HEK293 (cell line): Measurements from ENCODE around the gene SCNN1A.

Experiments used
- GLIS1 ChIP-seq: fragments of 450-650 bp; formaldehyde crosslinking; IDR thresholded peaks from 2 replicates; pipeline ENCODE4 v1.5.1; 2016; ENCODE audit warnings: missing biosample characterization, missing genetic modification characterization
- KLF10 ChIP-seq: fragments of 450-650 bp; IDR thresholded peaks from 2 replicates; pipeline ENCODE4 v1.5.1; 2018; ENCODE audit warnings: missing biosample characterization, mild to moderate bottlenecking, missing genetic modification characterization
- OVOL3 ChIP-seq: fragments of 450-650 bp; formaldehyde crosslinking; IDR thresholded peaks from 2 replicates; pipeline ENCODE4 v1.5.1; 2016; ENCODE audit warnings: missing biosample characterization, missing genetic modification characterization
- PRDM1 ChIP-seq: fragments of 450-650 bp; formaldehyde crosslinking; IDR thresholded peaks from 2 replicates; pipeline ENCODE4; 2016; ENCODE audit warnings: missing biosample characterization, missing genetic modification characterization
- PRDM10 ChIP-seq: fragments of 450-650 bp; formaldehyde crosslinking; IDR thresholded peaks from 2 replicates; pipeline ENCODE4 v1.5.1; 2016; ENCODE audit warnings: missing biosample characterization, missing genetic modification characterization
- SALL2 ChIP-seq: fragments of 450-650 bp; formaldehyde crosslinking; IDR thresholded peaks from 2 replicates; pipeline ENCODE4 v1.5.0; 2017; ENCODE audit warnings: missing biosample characterization, mild to moderate bottlenecking, missing genetic modification characterization, borderline replicate concordance
- SP3 ChIP-seq: fragments of 450-650 bp; formaldehyde crosslinking; IDR thresholded peaks from 2 replicates; pipeline ENCODE4 v1.5.1; 2016; ENCODE audit warnings: missing biosample characterization, missing genetic modification characterization
- YY2 ChIP-seq: fragments of 450-650 bp; formaldehyde crosslinking; IDR thresholded peaks from 2 replicates; pipeline ENCODE4 v1.5.1; 2016; ENCODE audit warnings: missing biosample characterization, missing genetic modification characterization
- ZBTB6 ChIP-seq: fragments of 450-650 bp; formaldehyde crosslinking; IDR thresholded peaks from 2 replicates; pipeline ENCODE4 v1.5.1; 2017; ENCODE audit warnings: missing biosample characterization, missing genetic modification characterization
- ZNF114 ChIP-seq: fragments of 450-650 bp; formaldehyde crosslinking; IDR thresholded peaks from 2 replicates; pipeline ENCODE4 v1.5.0; 2017; ENCODE audit warnings: missing biosample characterization, missing genetic modification characterization
- ZNF133 ChIP-seq: fragments of 450-650 bp; formaldehyde crosslinking; IDR thresholded peaks from 2 replicates; pipeline ENCODE4 v1.5.1; 2016; ENCODE audit warnings: missing biosample characterization, missing genetic modification characterization
- ZNF18 ChIP-seq: fragments of 450-650 bp; formaldehyde crosslinking; IDR thresholded peaks from 2 replicates; pipeline ENCODE4 v1.5.1; 2016; ENCODE audit warnings: missing biosample characterization, missing genetic modification characterization
- ZNF184 ChIP-seq: fragments of 450-650 bp; IDR thresholded peaks from 2 replicates; pipeline ENCODE4 v1.5.1; 2018; ENCODE audit warnings: missing biosample characterization, mild to moderate bottlenecking, missing genetic modification characterization
- ZNF221 ChIP-seq: fragments of 450-650 bp; formaldehyde crosslinking; IDR thresholded peaks from 2 replicates; pipeline ENCODE4 v1.5.1; 2017; ENCODE audit warnings: missing biosample characterization, missing genetic modification characterization, borderline replicate concordance
- ZNF23 ChIP-seq: fragments of 450-650 bp; formaldehyde crosslinking; IDR thresholded peaks from 2 replicates; pipeline ENCODE4 v1.5.1; 2016; ENCODE audit warnings: missing biosample characterization, missing genetic modification characterization, borderline replicate concordance
- ZNF248 ChIP-seq: fragments of 450-650 bp; formaldehyde crosslinking; IDR thresholded peaks from 2 replicates; pipeline ENCODE4 v1.5.1; 2017; ENCODE audit warnings: missing biosample characterization, missing genetic modification characterization
- ZNF274 ChIP-seq, 2 experiments: fragments of 200-500 bp in 1 of 2; fragments of 450-650 bp in 1 of 2; sonication (Bioruptor generic) in 1 of 2; formaldehyde crosslinking in 1 of 2; IDR thresholded peaks; 2 replicates each; pipeline versions ENCODE4 v1.5.1 to v1.6.1; 2014 to 2016; ENCODE audit warnings: borderline replicate concordance in 1 of 2, inconsistent platforms in 1 of 2, low read length in 1 of 2, missing biosample characterization in 1 of 2, missing genetic modification characterization in 1 of 2
- ZNF391 ChIP-seq: fragments of 450-650 bp; formaldehyde crosslinking; IDR thresholded peaks from 2 replicates; pipeline ENCODE4 v1.5.1; 2016; ENCODE audit warnings: low read depth, missing biosample characterization, missing genetic modification characterization, borderline replicate concordance
- ZNF398 ChIP-seq: fragments of 450-650 bp; formaldehyde crosslinking; IDR thresholded peaks from 2 replicates; pipeline ENCODE4 v1.5.1; 2017; ENCODE audit warnings: missing biosample characterization, missing genetic modification characterization
- ZNF404 ChIP-seq: fragments of 450-650 bp; formaldehyde crosslinking; IDR thresholded peaks from 2 replicates; pipeline ENCODE4 v1.5.1; 2017; ENCODE audit warnings: missing biosample characterization, missing genetic modification characterization
- ZNF426 ChIP-seq: fragments of 450-650 bp; formaldehyde crosslinking; IDR thresholded peaks from 2 replicates; pipeline ENCODE4 v1.5.1; 2017; ENCODE audit warnings: missing biosample characterization, missing genetic modification characterization, mild to moderate bottlenecking, inconsistent platforms, moderate library complexity
- ZNF473 ChIP-seq: fragments of 450-650 bp; formaldehyde crosslinking; IDR thresholded peaks from 2 replicates; pipeline ENCODE4 v1.5.1; 2017; ENCODE audit warnings: missing biosample characterization, missing genetic modification characterization
- ZNF488 ChIP-seq: fragments of 450-650 bp; formaldehyde crosslinking; IDR thresholded peaks from 2 replicates; pipeline ENCODE4 v1.5.1; 2016; ENCODE audit warnings: missing biosample characterization, missing genetic modification characterization
- ZNF501 ChIP-seq: fragments of 450-650 bp; formaldehyde crosslinking; IDR thresholded peaks from 2 replicates; pipeline ENCODE4 v1.5.1; 2016; ENCODE audit warnings: missing biosample characterization, missing genetic modification characterization
- ZNF514 ChIP-seq: fragments of 450-650 bp; formaldehyde crosslinking; IDR thresholded peaks from 2 replicates; pipeline ENCODE4 v1.5.1; 2016; ENCODE audit warnings: missing biosample characterization, missing genetic modification characterization
- ZNF548 ChIP-seq: fragments of 450-650 bp; formaldehyde crosslinking; IDR thresholded peaks from 2 replicates; pipeline ENCODE4 v1.5.1; 2016; ENCODE audit warnings: missing biosample characterization, missing genetic modification characterization
- ZNF621 ChIP-seq: fragments of 450-650 bp; formaldehyde crosslinking; IDR thresholded peaks from 2 replicates; pipeline ENCODE4 v1.5.1; 2017; ENCODE audit warnings: missing biosample characterization, missing genetic modification characterization
- ZNF639 ChIP-seq: fragments of 450-650 bp; formaldehyde crosslinking; IDR thresholded peaks from 2 replicates; pipeline ENCODE4 v1.5.1; 2016; ENCODE audit warnings: missing biosample characterization, missing genetic modification characterization
- ZNF664 ChIP-seq: fragments of 450-650 bp; formaldehyde crosslinking; IDR thresholded peaks from 2 replicates; pipeline ENCODE4 v1.5.1; 2016; ENCODE audit warnings: missing biosample characterization, missing genetic modification characterization

The SCNN1A gene

GRCh38 chr12:6407236-6407954, 32.0 kb upstream of the SCNN1A start (continued):
- TF ChIP-seq ZNF398 (tag by site-specific recombination) (no peak), ZNF664 (tag by site-specific recombination) (peak; percentile 75), KLF10 (tag by site-specific recombination) (no peak), ZNF184 (no peak), SP3 (tag by site-specific recombination) (0 out of 2 replicates have a peak, but pooled peaks have one; percentile 34), ZNF621 (tag by site-specific recombination) (no peak), ZNF488 (tag by site-specific recombination) (no peak), ZNF426 (peak; percentile 96), ZNF391 (tag by site-specific recombination) (no peak), SALL2 (tag by site-specific recombination) (no peak), ZNF501 (tag by site-specific recombination) (peak; percentile 79; the same call in 1 of the 2 replicates), PRDM1 (tag by site-specific recombination) (no peak), ZBTB6 (tag by site-specific recombination) (no peak), ZNF221 (tag by site-specific recombination) (no peak), PRDM10 (no peak), ZNF274 (IDR thresholded peaks at IDR 0.05; ENCODE audit: low read length) (no peak), ZNF274 (tag by site-specific recombination; IDR thresholded peaks at IDR 0.05; ENCODE audit: borderline replicate concordance) (no peak), ZNF23 (no peak), OVOL3 (tag by site-specific recombination) (peak; percentile 28; the same call in 1 of the 2 replicates), ZNF18 (tag by site-specific recombination) (0 out of 2 replicates have a peak, but pooled peaks have one; percentile 17), ZNF639 (peak; percentile 72; the same call in 1 of the 2 replicates), ZNF114 (no peak), ZNF548 (no peak), ZNF248 (tag by site-specific recombination) (no peak), YY2 (tag by site-specific recombination) (no peak), ZNF133 (tag by site-specific recombination) (no peak), GLIS1 (0 out of 2 replicates have a peak, but pooled peaks have one; percentile 12), ZNF514 (tag by site-specific recombination) (0 out of 2 replicates have a peak, but pooled peaks have one; percentile 29), ZNF473 (tag by site-specific recombination) (no peak), ZNF404 (peak; percentile 77; the same call in 1 of the 2 replicates)
